H9 (cell line): ENCODE measurements around the gene MAPK6. TPM values are rescaled to one million over a fixed set of nuclear protein-coding genes. Genes with fewer than 3 reads are reported as not detected.

Experiments used
- DNase-seq: peaks from one replicate; pipeline ENCODE4 v3.0.0-alpha.2; 2017
- H2AFZ ChIP-seq: one replicate; pipeline ENCODE4 v1.6.1; 2013; ENCODE audit warnings: mild to moderate bottlenecking, low read length, control low read depth, moderate library complexity
- H2AK5ac ChIP-seq: 2 replicates; pipeline ENCODE4 v1.6.1; 2013; ENCODE audit warnings: low read length, control low read depth, mixed read lengths; ENCODE audit not compliant: insufficient read length
- H2BK120ac ChIP-seq: one replicate; pipeline ENCODE4 v1.6.1; 2013; ENCODE audit warnings: low read depth, mild to moderate bottlenecking, low read length, control low read depth, inconsistent platforms; ENCODE audit not compliant: poor library complexity, severe bottlenecking
- H2BK12ac ChIP-seq: 2 replicates; pipeline ENCODE4 v1.6.1; 2013; ENCODE audit warnings: low read length, control low read depth, mixed read lengths, low read depth; ENCODE audit not compliant: insufficient read length
- H2BK15ac ChIP-seq: 2 replicates; pipeline ENCODE4 v1.6.1; 2013; ENCODE audit warnings: low read depth, low read length, control low read depth
- H2BK20ac ChIP-seq: one replicate; pipeline ENCODE4 v1.6.1; 2013; ENCODE audit warnings: low read depth, mild to moderate bottlenecking, low read length, control low read depth, inconsistent platforms; ENCODE audit not compliant: poor library complexity, severe bottlenecking
- H2BK5ac ChIP-seq: 2 replicates; pipeline ENCODE4 v1.6.1; 2013; ENCODE audit warnings: low read length, control low read depth, mixed read lengths; ENCODE audit not compliant: insufficient read length
- H3K14ac ChIP-seq: 2 replicates; pipeline ENCODE4 v1.6.1; 2013; ENCODE audit warnings: low read length, control low read depth; ENCODE audit not compliant: insufficient read depth
- H3K18ac ChIP-seq: 2 replicates; pipeline ENCODE4 v1.6.1; 2013; ENCODE audit warnings: low read depth, mild to moderate bottlenecking, mixed read lengths, low read length, control low read depth; ENCODE audit not compliant: insufficient read length
- H3K23ac ChIP-seq: 2 replicates; pipeline ENCODE4 v1.6.1; 2013; ENCODE audit warnings: low read length, control low read depth, mixed read lengths, low read depth; ENCODE audit not compliant: insufficient read length
- H3K23me2 ChIP-seq: 2 replicates; pipeline ENCODE4 v1.6.1; 2013; ENCODE audit warnings: low read depth, mild to moderate bottlenecking, mixed read lengths, low read length, control low read depth; ENCODE audit not compliant: insufficient read length, poor library complexity, severe bottlenecking
- H3K27ac ChIP-seq: 2 replicates; pipeline ENCODE4 v1.5.1; 2013; ENCODE audit warnings: low read length, control low read depth, mixed read lengths, low read depth; ENCODE audit not compliant: insufficient read length
- H3K27me3 ChIP-seq: 2 replicates; pipeline ENCODE4 v1.6.1; 2013; ENCODE audit warnings: low read length, control low read depth, inconsistent platforms; ENCODE audit not compliant: insufficient read depth
- H3K4ac ChIP-seq: 2 replicates; pipeline ENCODE4 v1.6.1; 2013; ENCODE audit warnings: low read depth, mild to moderate bottlenecking, control low read depth, inconsistent platforms, low read length, moderate library complexity
- H3K4me1 ChIP-seq: 2 replicates; pipeline ENCODE4 v1.6.1; 2013; ENCODE audit warnings: low read length, control low read depth, inconsistent platforms; ENCODE audit not compliant: insufficient read depth
- H3K4me2 ChIP-seq: 2 replicates; pipeline ENCODE4 v1.6.1; 2013; ENCODE audit warnings: low read length, control low read depth, mixed read lengths; ENCODE audit not compliant: insufficient read length, insufficient read depth
- H3K56ac ChIP-seq: 2 replicates; pipeline ENCODE4 v1.6.1; 2013; ENCODE audit warnings: low read depth, mild to moderate bottlenecking, mixed read lengths, low read length, control low read depth; ENCODE audit not compliant: insufficient read length
- H3K79me1 ChIP-seq: 2 replicates; pipeline ENCODE4 v1.6.1; 2013; ENCODE audit warnings: low read depth, mild to moderate bottlenecking, moderate library complexity, low read length, control low read depth, inconsistent platforms; ENCODE audit not compliant: insufficient read depth, poor library complexity, severe bottlenecking
- H3K79me2 ChIP-seq: 2 replicates; pipeline ENCODE4 v1.6.1; 2013; ENCODE audit warnings: low read length, control low read depth, inconsistent platforms; ENCODE audit not compliant: insufficient read depth
- H3K9ac ChIP-seq: 2 replicates; pipeline ENCODE4 v1.6.1; 2013; ENCODE audit warnings: low read length, control low read depth, mixed read lengths; ENCODE audit not compliant: insufficient read length; ENCODE audit errors: extremely low read depth
- H3K9me3 ChIP-seq: one replicate; pipeline ENCODE4 v1.6.1; 2013; ENCODE audit warnings: low read depth, low read length, inconsistent platforms; ENCODE audit not compliant: control insufficient read depth
- H3T11ph ChIP-seq: one replicate; pipeline ENCODE4 v1.6.1; 2013; ENCODE audit warnings: mild to moderate bottlenecking, low read length, control low read depth, inconsistent platforms
- H4K20me1 ChIP-seq: one replicate; pipeline ENCODE4 v1.6.1; 2013; ENCODE audit not compliant: control insufficient read depth, insufficient read length, insufficient read depth
- H4K5ac ChIP-seq: 2 replicates; pipeline ENCODE4 v1.6.1; 2013; ENCODE audit warnings: low read depth, mild to moderate bottlenecking, mixed read lengths, low read length, control low read depth; ENCODE audit not compliant: insufficient read length
- H4K8ac ChIP-seq: replicated peaks from 2 replicates; pipeline ENCODE4 v1.6.1; 2013; ENCODE audit warnings: low read length, control low read depth, mixed read lengths, low read depth; ENCODE audit not compliant: insufficient read length
- H4K91ac ChIP-seq: 2 replicates; pipeline ENCODE4 v1.6.1; 2013; ENCODE audit warnings: low read depth, mild to moderate bottlenecking, moderate library complexity, mixed read lengths, low read length, control low read depth; ENCODE audit not compliant: insufficient read length
- H3K27ac Mint-ChIP-seq, 3 experiments: 2 replicates in 2 of 3; 3 replicates in 1 of 3; pipeline ENCODE4 v1.8.0; 2020 to 2021; ENCODE audit warnings: mixed read lengths in 3 of 3, mild to moderate bottlenecking in 1 of 3, moderate library complexity in 1 of 3
- H3K27me3 Mint-ChIP-seq: 2 replicates; pipeline ENCODE4 v1.8.0; 2021; ENCODE audit warnings: low read depth, mild to moderate bottlenecking, moderate library complexity, mixed read lengths
- H3K36me3 Mint-ChIP-seq, 3 experiments: 2 replicates in 2 of 3; 3 replicates in 1 of 3; pipeline ENCODE4 v1.8.0; 2020 to 2021; ENCODE audit warnings: low read depth in 3 of 3, mixed read lengths in 3 of 3; ENCODE audit not compliant: insufficient read depth in 1 of 3
- H3K4me1 Mint-ChIP-seq, 2 experiments: 2 replicates each; pipeline ENCODE4 v1.8.0; 2020; ENCODE audit warnings: mixed read lengths in 2 of 2
- H3K4me3 Mint-ChIP-seq, 2 experiments: 2 replicates in 1 of 2; 3 replicates in 1 of 2; pipeline ENCODE4 v1.8.0; 2020 to 2021; ENCODE audit warnings: mild to moderate bottlenecking in 2 of 2, mixed read lengths in 2 of 2, moderate library complexity in 1 of 2
- H3K9me3 Mint-ChIP-seq, 2 experiments: 2 replicates in 1 of 2; 3 replicates in 1 of 2; pipeline ENCODE4 v1.8.0; 2020; ENCODE audit warnings: mild to moderate bottlenecking in 2 of 2, mixed read lengths in 2 of 2, moderate library complexity in 1 of 2
- WGBS: extraction: QIAGEN DNeasy Blood & Tissue Kit; methylation state at CpG from one replicate; pipeline ENCODE4 v1.1.7; 2013; ENCODE audit warnings: missing lambda C conversion rate, low lambda C conversion rate, mixed read lengths; ENCODE audit not compliant: insufficient read length; ENCODE audit errors: extremely low coverage; 5-methylcytosine and 5-hydroxymethylcytosine counted together
- total RNA-seq: library from RNA; stranded (reverse); gene quantifications from 2 replicates; pipeline ENCODE4 v1.2.1, GENCODE V29; 2021
- TF ChIP-seq, protein P1 (sequence below): fragments of 200-600 bp; sonication (generic); conservative IDR thresholded peaks from 3 replicates; pipeline ENCODE4 v1.8.0; 2021; ENCODE audit warnings: antibody characterized with exemption, mild to moderate bottlenecking

MAPK6 gene
- total RNA-seq, 1 experiment from 2014 or later = 88.6 TPM

GRCh38 chr15:52008359-52008697 is 10.7 kb upstream of the MAPK6 start:
- Mint-ChIP-seq H3K36me3 (no peaks in the 10 kb centered on the region), H3K27ac (no peak overlapping the region)

More at GRCh38 chr15:52008359-52008697, 10.7 kb upstream of the MAPK6 start:
- Histone ChIP-seq H2BK12ac (no peak overlapping the region), H3K27ac (no peak overlapping the region), H3K9me3 (no peaks in the 10 kb centered on the region), H3K4ac (no peak overlapping the region), H3K27me3 (no peaks in the 10 kb centered on the region), H2AK5ac (no peak overlapping the region), H3K79me2 (no peaks in the 10 kb centered on the region), H3T11ph (no peak overlapping the region), H3K14ac (no peak overlapping the region), H2AFZ (no peak overlapping the region), H2BK15ac (no peak overlapping the region), H4K91ac (no peak overlapping the region), H2BK120ac (no peak overlapping the region), H4K20me1 (no peaks in the 10 kb centered on the region), H3K4me1 (no peaks in the 10 kb centered on the region), H3K23ac (no peak overlapping the region), H3K79me1 (no peaks in the 10 kb centered on the region), H2BK5ac (no peak overlapping the region), H3K56ac (no peak overlapping the region), H3K9ac (no peak overlapping the region), H3K23me2 (no peaks in the 10 kb centered on the region), H3K18ac (no peak overlapping the region), H4K8ac (no peak overlapping the region), H2BK20ac (no peak overlapping the region), H4K5ac (no peak overlapping the region), H3K4me2 (no peak overlapping the region)
- WGBS = no CpG with 5 or more reads among the region's 5 CpGs
- H3K4me1 Mint-ChIP-seq = peaks cover 0 to 3% of the 10 kb centered on the region in 2 experiments; a peak in 1 of 4 replicates
- TF ChIP-seq, protein P1, sequence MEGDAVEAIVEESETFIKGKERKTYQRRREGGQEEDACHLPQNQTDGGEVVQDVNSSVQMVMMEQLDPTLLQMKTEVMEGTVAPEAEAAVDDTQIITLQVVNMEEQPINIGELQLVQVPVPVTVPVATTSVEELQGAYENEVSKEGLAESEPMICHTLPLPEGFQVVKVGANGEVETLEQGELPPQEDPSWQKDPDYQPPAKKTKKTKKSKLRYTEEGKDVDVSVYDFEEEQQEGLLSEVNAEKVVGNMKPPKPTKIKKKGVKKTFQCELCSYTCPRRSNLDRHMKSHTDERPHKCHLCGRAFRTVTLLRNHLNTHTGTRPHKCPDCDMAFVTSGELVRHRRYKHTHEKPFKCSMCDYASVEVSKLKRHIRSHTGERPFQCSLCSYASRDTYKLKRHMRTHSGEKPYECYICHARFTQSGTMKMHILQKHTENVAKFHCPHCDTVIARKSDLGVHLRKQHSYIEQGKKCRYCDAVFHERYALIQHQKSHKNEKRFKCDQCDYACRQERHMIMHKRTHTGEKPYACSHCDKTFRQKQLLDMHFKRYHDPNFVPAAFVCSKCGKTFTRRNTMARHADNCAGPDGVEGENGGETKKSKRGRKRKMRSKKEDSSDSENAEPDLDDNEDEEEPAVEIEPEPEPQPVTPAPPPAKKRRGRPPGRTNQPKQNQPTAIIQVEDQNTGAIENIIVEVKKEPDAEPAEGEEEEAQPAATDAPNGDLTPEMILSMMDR = no peak
- H3K4me3 Mint-ChIP-seq = no peak overlapping the region
- no peak for DNase-seq
- H3K27me3 Mint-ChIP-seq = no peaks in the 10 kb centered on the region
- no peaks in the 10 kb centered on the region for H3K9me3 Mint-ChIP-seq
